AG04450 (cell line): ENCODE measurements around the gene MRPL50. TPM values are rescaled to one million over a fixed set of nuclear protein-coding genes. Genes with fewer than 3 reads are reported as not detected.

ENCODE experiments used
- CTCF ChIA-PET: fragments of 300-600, 350-600 bp; formaldehyde crosslinking; extraction: SDS; loops from one replicate; lab custom pipeline; 2022; ENCODE audit warnings: antibody characterized with exemption, inconsistent platforms; lab: Charles Lee
- POLR2A ChIA-PET: fragments of 350-600 bp; formaldehyde crosslinking; extraction: SDS; loops from one replicate; lab custom pipeline; 2021; ENCODE audit warnings: antibody characterized with exemption, inconsistent platforms; lab: Yijun Ruan, JAX
- DNase-seq: peaks from one replicate; pipeline ENCODE4 v3.0.0-alpha.2; 2011; ENCODE audit warnings: low read depth, low spot score
- H3K27ac ChIP-seq: one replicate; pipeline ENCODE4 v1.5.1; 2012; ENCODE audit warnings: low read depth, low read length, control low read depth
- H3K27me3 ChIP-seq: one replicate; pipeline ENCODE4 v1.6.0; 2012; ENCODE audit warnings: low read length; ENCODE audit not compliant: control insufficient read depth, insufficient read depth
- H3K4me3 ChIP-seq: 2 replicates; pipeline ENCODE4 v1.5.1; 2011; ENCODE audit warnings: mild to moderate bottlenecking, low read depth, low read length, control low read depth
- H3K9me3 ChIP-seq: 2 replicates; pipeline ENCODE4 v1.5.1; 2012; ENCODE audit warnings: low read length; ENCODE audit not compliant: control insufficient read depth, insufficient read depth
- CTCF ChIP-seq: IDR thresholded peaks from 2 replicates; pipeline ENCODE4 v1.5.1; 2011; ENCODE audit warnings: low read depth, low read length, control low read depth, inconsistent platforms
- polyA plus RNA-seq: library from polyadenylated mRNA; depleted of rRNA; stranded (reverse); fragments of >200 nt; gene quantifications from 2 replicates; pipeline ENCODE4 v1.2.3, GENCODE V29; 2011

Gene MRPL50
- polyA plus RNA-seq, 1 experiment, result 15.0 TPM

GRCh38 chr9:101356619-101357018 lies 41.8 kb downstream of the MRPL50 start:
- CTCF ChIA-PET, result no interaction called here
- POLR2A ChIA-PET, result no interaction called here
- Histone ChIP-seq H3K9me3 (no peaks in the 10 kb centered on the region), H3K27me3 (no peaks in the 10 kb centered on the region), H3K4me3 (no peak overlapping the region), H3K27ac (no peak overlapping the region)
- no peak for TF ChIP-seq CTCF
- DNase-seq, result no peak

GRCh38 chr9:101354765-101355708 lies 43.4 kb downstream of the MRPL50 start:
- CTCF ChIA-PET, result no interaction called here
- POLR2A ChIA-PET, result no interaction called here
- TF ChIP-seq CTCF, result no peak
- Histone ChIP-seq H3K27ac (no peak overlapping the region), H3K4me3 (no peak overlapping the region), H3K9me3 (no peaks in the 10 kb centered on the region), H3K27me3 (no peaks in the 10 kb centered on the region)
- DNase-seq, result no peak

- no peaks in the 10 kb centered on the region for H3K9me3 ChIP-seq
- no peak for DNase-seq
- no peak overlapping the region for H3K27ac ChIP-seq
- ChIA-PET CTCF (no interaction called here), POLR2A (no interaction called here)
- no peaks in the 10 kb centered on the region for H3K27me3 ChIP-seq
- no peak overlapping the region for H3K4me3 ChIP-seq
- TF ChIP-seq CTCF, result no peak
These were observed 44.2 kb downstream of the MRPL50 start for GRCh38 chr9:101354143-101354764.

- POLR2A ChIA-PET, result no interaction called here
- Histone ChIP-seq H3K27me3 (no peaks in the 10 kb centered on the region), H3K4me3 (no peak overlapping the region), H3K9me3 (no peaks in the 10 kb centered on the region), H3K27ac (no peak overlapping the region)
- CTCF ChIA-PET, result no interaction called here
- DNase-seq, result no peak
- no peak for TF ChIP-seq CTCF
These were observed 44.7 kb downstream of the MRPL50 start for GRCh38 chr9:101353683-101354082.

GRCh38 chr9:101352892-101353463 lies 45.4 kb downstream of the MRPL50 start:
- no peak for DNase-seq
- Histone ChIP-seq H3K4me3 (no peak overlapping the region), H3K9me3 (no peaks in the 10 kb centered on the region), H3K27me3 (no peaks in the 10 kb centered on the region), H3K27ac (no peak overlapping the region)
- TF ChIP-seq CTCF, result no peak
- POLR2A ChIA-PET, result no interaction called here
- CTCF ChIA-PET, result no interaction called here
